ENCODE measurements around the gene ANTXR1. TPM values are rescaled to one million over a fixed set of nuclear protein-coding genes. Genes with fewer than 3 reads are reported as not detected.

Gene ANTXR1
- total RNA-seq, 1 experiment from 2014 or later, result 25.7 TPM

- DNase-seq (ENCODE audit: low read depth, low spot score) (no peak), ATAC-seq (no peak)
- intact Hi-C loops (cut with micrococcal nuclease), result no loop called here
- BruUV-seq (replicated peaks), result no TSS peak
- H4K20me1 ChIP-seq (ENCODE audit: insufficient read depth), result no peaks in the 10 kb centered on the region
- no peak overlapping the region for H3K9ac ChIP-seq (ENCODE audit: low read length)
- no peak overlapping the region for H3K4me3 ChIP-seq (replicated peaks in 1 of 2; ENCODE audit: low read depth in 1 of 2, low read length in 2 of 2)
- TF ChIP-seq RAD21 (IDR thresholded peaks at IDR 0.05; ENCODE audit: low read depth) (no peak), FOSL1 (IDR thresholded peaks at IDR 0.05; ENCODE audit: low read depth) (no peak), CEBPB (IDR thresholded peaks at IDR 0.05; ENCODE audit: low read depth) (no peak), JUND (IDR thresholded peaks at IDR 0.05) (no peak), ZFX (IDR thresholded peaks at IDR 0.05) (no peak), POLR2A (IDR thresholded peaks at IDR 0.05; ENCODE audit: borderline replicate concordance, extremely low read depth, insufficient read depth, insufficient read length) (no peak), SP1 (IDR thresholded peaks at IDR 0.05; ENCODE audit: low read depth) (no peak), REST (IDR thresholded peaks at IDR 0.05; ENCODE audit: low read depth) (no peak), ZBTB33 (IDR thresholded peaks at IDR 0.05; ENCODE audit: extremely low read depth, insufficient replicate concordance, low read length) (no peak), SRF (IDR thresholded peaks at IDR 0.05; ENCODE audit: low read depth) (no peak), ELF1 (IDR thresholded peaks at IDR 0.05; ENCODE audit: borderline replicate concordance, low read depth) (no peak), CBX3 (IDR thresholded peaks at IDR 0.05; ENCODE audit: low read depth) (no peak)
- TF ChIP-seq, protein P1, sequence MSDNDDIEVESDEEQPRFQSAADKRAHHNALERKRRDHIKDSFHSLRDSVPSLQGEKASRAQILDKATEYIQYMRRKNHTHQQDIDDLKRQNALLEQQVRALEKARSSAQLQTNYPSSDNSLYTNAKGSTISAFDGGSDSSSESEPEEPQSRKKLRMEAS (IDR thresholded peaks at IDR 0.05), result no peak
- TF ChIP-seq, protein P2, sequence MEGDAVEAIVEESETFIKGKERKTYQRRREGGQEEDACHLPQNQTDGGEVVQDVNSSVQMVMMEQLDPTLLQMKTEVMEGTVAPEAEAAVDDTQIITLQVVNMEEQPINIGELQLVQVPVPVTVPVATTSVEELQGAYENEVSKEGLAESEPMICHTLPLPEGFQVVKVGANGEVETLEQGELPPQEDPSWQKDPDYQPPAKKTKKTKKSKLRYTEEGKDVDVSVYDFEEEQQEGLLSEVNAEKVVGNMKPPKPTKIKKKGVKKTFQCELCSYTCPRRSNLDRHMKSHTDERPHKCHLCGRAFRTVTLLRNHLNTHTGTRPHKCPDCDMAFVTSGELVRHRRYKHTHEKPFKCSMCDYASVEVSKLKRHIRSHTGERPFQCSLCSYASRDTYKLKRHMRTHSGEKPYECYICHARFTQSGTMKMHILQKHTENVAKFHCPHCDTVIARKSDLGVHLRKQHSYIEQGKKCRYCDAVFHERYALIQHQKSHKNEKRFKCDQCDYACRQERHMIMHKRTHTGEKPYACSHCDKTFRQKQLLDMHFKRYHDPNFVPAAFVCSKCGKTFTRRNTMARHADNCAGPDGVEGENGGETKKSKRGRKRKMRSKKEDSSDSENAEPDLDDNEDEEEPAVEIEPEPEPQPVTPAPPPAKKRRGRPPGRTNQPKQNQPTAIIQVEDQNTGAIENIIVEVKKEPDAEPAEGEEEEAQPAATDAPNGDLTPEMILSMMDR (IDR thresholded peaks at IDR 0.05 in 2 of 3, conservative IDR thresholded peaks at IDR 0.05 in 1 of 3; ENCODE audit: borderline replicate concordance in 1 of 3, insufficient read depth in 1 of 3, low read depth in 2 of 3, low read length in 2 of 3), result no peak
- H3K9me2 ChIP-seq (ENCODE audit: insufficient read depth), result no peaks in the 10 kb centered on the region
- RAD21 ChIA-PET (ENCODE audit: low non-redundant PET in 1 of 2, low total read pairs in 2 of 2, uncharacterized antibody in 2 of 2, unreplicated experiment in 2 of 2), result no interaction called here
- H3K4me2 ChIP-seq (ENCODE audit: low read length), result no peak overlapping the region
- no peak overlapping the region for H3K27ac ChIP-seq (ENCODE audit: low read depth, low read length)
- CTCF ChIA-PET, result no interaction called here
- no peaks in the 10 kb centered on the region for H3K79me2 ChIP-seq (ENCODE audit: insufficient read depth, low read length)
- H2AFZ ChIP-seq (ENCODE audit: low read depth, low read length, poor library complexity, severe bottlenecking), result no peak overlapping the region
- H3K4me1 ChIP-seq (ENCODE audit: control insufficient read depth in 1 of 2, insufficient read depth in 2 of 2, low read length in 2 of 2), result no peaks in the 10 kb centered on the region
- no peaks in the 10 kb centered on the region for H3K36me3 ChIP-seq (ENCODE audit: control insufficient read depth in 1 of 2, insufficient read depth in 2 of 2, low read length in 2 of 2)
- no peaks in the 10 kb centered on the region; a peak in 1 of 4 replicates for H3K9me3 ChIP-seq (ENCODE audit: control insufficient read depth in 1 of 2, insufficient read depth in 1 of 2, low read depth in 1 of 2, low read length in 2 of 2)
- POLR2A ChIA-PET, result no interaction called here
- no peaks in the 10 kb centered on the region for H3K27me3 ChIP-seq (ENCODE audit: insufficient read depth, low read length)
Observed at GRCh38 chr2:69209482-69209881, 196.5 kb downstream of the ANTXR1 start.

All from HCT116 (cell line).